Neural cell (in vitro differentiated cells): ENCODE measurements around the gene LEUTX.

Experiments
- CTCF ChIP-seq: fragments of 450-650 bp; IDR thresholded peaks from 2 replicates; pipeline ENCODE4 v1.5.1; 2014; ENCODE audit warnings: antibody characterized with exemption, mild to moderate bottlenecking, moderate library complexity; ENCODE audit not compliant: poor library complexity, severe bottlenecking
- EZH2 ChIP-seq: fragments of 200-600, 300-800 bp; shearing (Covaris generic), sonication (generic); IDR thresholded peaks from 2 replicates; pipeline ENCODE4 v1.6.1; 2014; ENCODE audit warnings: antibody characterized with exemption, low read length, borderline replicate concordance, mild to moderate bottlenecking; ENCODE audit not compliant: insufficient read depth, poor library complexity, severe bottlenecking

- no peak for TF ChIP-seq CTCF
- no peak for TF ChIP-seq EZH2
Observed at GRCh38 chr19:39816287-39817048, 37.8 kb downstream of the LEUTX start.
